Glutamatergic neuron (in vitro differentiated cells): ENCODE results near the gene SHISA5. TPM values are rescaled to one million over a fixed set of nuclear protein-coding genes. Genes with fewer than 3 reads are reported as not detected.
A peak's percentile ranks its signal among the peaks of the same experiment; 100 is the strongest.

Experiments
- DNase-seq: peaks from one replicate; pipeline ENCODE4 v3.0.0; 2022
- H3K27ac Mint-ChIP-seq: one replicate; pipeline ENCODE4 v1.8.0; 2020; ENCODE audit warnings: mild to moderate bottlenecking, mixed read lengths, inconsistent platforms; ENCODE audit not compliant: unreplicated experiment
- H3K27me3 Mint-ChIP-seq: one replicate; pipeline ENCODE4 v1.8.0; 2020; ENCODE audit warnings: mild to moderate bottlenecking, moderate library complexity, mixed read lengths, inconsistent platforms; ENCODE audit not compliant: unreplicated experiment
- H3K36me3 Mint-ChIP-seq: one replicate; pipeline ENCODE4 v1.8.0; 2020; ENCODE audit warnings: mild to moderate bottlenecking, mixed read lengths, inconsistent platforms; ENCODE audit not compliant: unreplicated experiment
- H3K4me1 Mint-ChIP-seq: one replicate; pipeline ENCODE4 v1.8.0; 2020; ENCODE audit warnings: mild to moderate bottlenecking, low read depth, mixed read lengths, inconsistent platforms; ENCODE audit not compliant: unreplicated experiment
- H3K4me3 Mint-ChIP-seq: one replicate; pipeline ENCODE4 v1.8.0; 2020; ENCODE audit warnings: mild to moderate bottlenecking, mixed read lengths, inconsistent platforms; ENCODE audit not compliant: unreplicated experiment
- H3K9me3 Mint-ChIP-seq: one replicate; pipeline ENCODE4 v1.8.0; 2020; ENCODE audit warnings: mild to moderate bottlenecking, moderate library complexity, mixed read lengths, inconsistent platforms; ENCODE audit not compliant: unreplicated experiment
- CTCF ChIP-seq: fragments of 200-600 bp; sonication (generic); IDR thresholded peaks from one replicate; pipeline ENCODE4 v1.5.0; 2021; ENCODE audit not compliant: partially characterized antibody, unreplicated experiment
- total RNA-seq: library from RNA; stranded (reverse); fragmentation: NEBNext Ultra II Directional; extraction: Animal tissue kit (Norgen Biotek cat#: 25700); gene quantifications from one replicate; pipeline ENCODE4 v1.2.1, GENCODE V29; 2021; ENCODE audit not compliant: unreplicated experiment

The SHISA5 gene
- total RNA-seq, 1 donor from 2014 or later, result 261 TPM

DNA sequence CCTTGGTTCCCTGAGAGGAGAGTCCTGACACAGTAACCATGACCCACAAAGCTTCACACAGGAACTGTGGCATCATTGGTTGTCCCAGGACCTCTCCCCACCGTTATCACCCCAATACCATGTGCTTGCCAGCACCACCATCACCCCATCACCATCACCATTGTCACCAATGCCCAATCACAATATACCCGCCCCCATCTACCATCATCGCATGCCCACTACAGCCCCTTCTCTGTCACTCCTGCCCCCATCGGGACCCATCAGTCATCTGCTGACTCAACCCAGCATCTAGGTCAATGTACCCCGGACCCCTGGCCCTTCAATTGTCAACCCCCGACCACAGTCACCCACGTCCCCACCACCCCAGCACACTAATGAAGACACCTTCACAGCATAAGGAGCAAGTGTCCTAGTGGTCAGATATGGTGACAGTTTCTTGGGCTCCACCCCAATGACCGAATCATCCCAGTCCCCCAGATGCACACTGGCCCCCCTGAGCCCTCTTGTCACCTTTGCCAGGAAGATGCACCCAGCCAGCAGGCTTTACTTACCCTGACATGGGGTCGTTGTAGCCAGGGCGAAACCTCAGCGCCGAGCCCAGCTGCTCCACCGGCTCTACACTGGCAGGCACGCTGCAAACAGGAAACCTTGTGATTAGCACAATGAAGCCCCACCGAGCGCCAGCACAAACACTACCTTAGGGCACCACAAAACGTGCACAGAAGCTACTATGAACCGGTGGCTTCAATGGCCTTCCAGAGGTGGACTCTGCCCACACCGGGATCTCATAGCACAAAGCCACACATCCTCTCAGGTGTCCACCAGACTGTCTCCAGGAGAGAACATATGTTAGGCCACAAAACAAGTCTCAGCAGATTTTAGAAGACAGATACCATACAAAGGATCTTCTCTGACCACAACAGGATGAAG lies 25.1 kb downstream of the SHISA5 start:
- H3K36me3 Mint-ChIP-seq, result no peaks in the 10 kb centered on the region
- no peak for DNase-seq
- H3K27ac Mint-ChIP-seq, result peak overlapping the region; percentile 17
- peaks cover 9% of the 10 kb centered on the region for H3K4me1 Mint-ChIP-seq
- H3K9me3 Mint-ChIP-seq, result peaks cover 4% of the 10 kb centered on the region
- TF ChIP-seq CTCF, result no peak
- peaks cover 7% of the 10 kb centered on the region for H3K27me3 Mint-ChIP-seq
- no peak overlapping the region for H3K4me3 Mint-ChIP-seq

DNA sequence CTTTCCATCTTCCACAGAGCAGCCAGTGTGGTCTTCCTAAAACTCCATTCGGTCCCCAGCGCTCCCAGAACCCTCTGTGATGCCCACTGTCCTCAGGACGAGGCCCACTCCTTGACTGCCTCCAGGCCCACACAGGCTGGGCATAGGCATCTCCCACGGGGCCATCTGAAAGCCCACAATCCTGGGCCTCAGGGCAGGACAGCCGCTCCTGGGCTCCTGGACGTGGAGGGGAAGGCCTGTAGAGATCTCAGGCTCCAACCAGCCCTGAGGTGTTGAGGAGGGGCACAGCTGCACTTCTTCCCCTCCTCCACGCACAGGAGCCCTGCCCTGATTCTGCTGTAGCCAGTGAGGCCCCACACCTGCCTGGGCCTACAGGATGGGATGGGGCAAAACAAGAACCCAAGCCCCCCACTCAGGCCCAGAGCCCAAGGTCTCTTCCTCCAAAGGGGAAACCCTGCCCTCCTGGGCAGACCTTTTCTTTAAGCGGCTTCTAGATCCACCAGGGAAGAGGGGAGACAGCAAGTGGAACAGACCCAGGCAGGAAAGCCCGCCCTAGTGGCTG lies 25.9 kb downstream of the SHISA5 start:
- H3K4me3 Mint-ChIP-seq, result no peak overlapping the region
- no peak for TF ChIP-seq CTCF
- peaks cover 1% of the 10 kb centered on the region for H3K36me3 Mint-ChIP-seq
- no peak for DNase-seq
- peaks cover 7% of the 10 kb centered on the region for H3K27me3 Mint-ChIP-seq
- H3K4me1 Mint-ChIP-seq, result peaks cover 14% of the 10 kb centered on the region
- no peak overlapping the region for H3K27ac Mint-ChIP-seq
- H3K9me3 Mint-ChIP-seq, result peaks cover 3% of the 10 kb centered on the region

GRCh38 chr3:48476426-48477053 lies 27.4 kb downstream of the SHISA5 start:
- Mint-ChIP-seq H3K9me3 (peaks cover 2% of the 10 kb centered on the region), H3K4me3 (no peak overlapping the region), H3K36me3 (peaks cover 5% of the 10 kb centered on the region), H3K27me3 (peaks cover 9% of the 10 kb centered on the region), H3K4me1 (peaks cover 17% of the 10 kb centered on the region), H3K27ac (no peak overlapping the region)
- TF ChIP-seq CTCF, result no peak
- DNase-seq, result no peak

GRCh38 chr3:48475188-48475587 lies 28.8 kb downstream of the SHISA5 start:
- peaks cover 17% of the 10 kb centered on the region for H3K4me1 Mint-ChIP-seq
- DNase-seq, result no peak
- TF ChIP-seq CTCF, result no peak
- no peak overlapping the region for H3K27ac Mint-ChIP-seq
- H3K4me3 Mint-ChIP-seq, result no peak overlapping the region
- H3K9me3 Mint-ChIP-seq, result peaks cover 2% of the 10 kb centered on the region
- H3K36me3 Mint-ChIP-seq, result peaks cover 5% of the 10 kb centered on the region
- peaks cover 9% of the 10 kb centered on the region for H3K27me3 Mint-ChIP-seq
